Thoracic aorta endothelial cell (primary cell): ENCODE data around the gene PROP1. TPM values are rescaled to one million over a fixed set of nuclear protein-coding genes. Genes with fewer than 3 reads are reported as not detected.

Experiments used
- total RNA-seq: library from RNA; depleted of rRNA; stranded (reverse); fragments of >200 nt; gene quantifications from 2 replicates; pipeline ENCODE4 v1.2.3, GENCODE V29; 2012

The PROP1 gene
- not detected in 2 replicates for total RNA-seq

GRCh38 chr5:177995691-177996595 is at the start of gene PROP1:
Gene PROP1, minus strand, starts transcription at chr5:177996242. Its CDS starts 309 bp downstream, at chr5:177995933.

Other genes with a start within 250 kb of the PROP1 start
- gene FAM153A, start 213.3 kb downstream of the PROP1 start, total RNA-seq, result not detected in 2 replicates
- 16.0 and 20.8 TPM in 2 replicates for gene N4BP3, start 117.3 kb upstream of the PROP1 start, total RNA-seq
- gene RMND5B, start 134.8 kb upstream of the PROP1 start, total RNA-seq, result 27.3 and 36.3 TPM in 2 replicates
- gene NHP2, start 157.6 kb upstream of the PROP1 start, total RNA-seq, result 173 and 250 TPM in 2 replicates
- not detected in 2 replicates for gene GMCL2, start 191.1 kb upstream of the PROP1 start, total RNA-seq
- 137 and 160 TPM in 2 replicates for gene HNRNPAB, start 208.3 kb upstream of the PROP1 start, total RNA-seq
- 43.2 and 45.9 TPM in 2 replicates for gene PHYKPL, start 236.6 kb upstream of the PROP1 start, total RNA-seq